22Rv1 (cell line): Measurements from ENCODE around the gene BSPRY.

Experiments used
- CTCF ChIP-seq: fragments of 450-650 bp; IDR thresholded peaks from 2 replicates; pipeline ENCODE4 v1.5.1; 2017; ENCODE audit warnings: mild to moderate bottlenecking
- ZFX ChIP-seq: fragments of 450-650 bp; IDR thresholded peaks from 2 replicates; pipeline ENCODE4 v1.6.1; 2017; ENCODE audit warnings: antibody characterized with exemption, borderline replicate concordance

- TF ChIP-seq CTCF = no peak
- TF ChIP-seq ZFX = no peak
Measured at GRCh38 chr9:113359385-113359784, 10.0 kb downstream of the BSPRY start.
